M059J (cell line): ENCODE measurements around the gene CAV2. TPM values are rescaled to one million over a fixed set of nuclear protein-coding genes. Genes with fewer than 3 reads are reported as not detected.

Experiments used
- DNase-seq: peaks from one replicate; pipeline ENCODE4 v3.0.0-alpha.2; 2012; ENCODE audit warnings: low read depth
- total RNA-seq: library from RNA; depleted of rRNA; stranded (reverse); fragments of >200 nt; shearing (Covaris generic); gene quantifications from 2 replicates; pipeline ENCODE4 v1.2.3, GENCODE V29; 2014

CAV2 gene
- total RNA-seq, 1 experiment from 2014 or later: 165 TPM

DNA sequence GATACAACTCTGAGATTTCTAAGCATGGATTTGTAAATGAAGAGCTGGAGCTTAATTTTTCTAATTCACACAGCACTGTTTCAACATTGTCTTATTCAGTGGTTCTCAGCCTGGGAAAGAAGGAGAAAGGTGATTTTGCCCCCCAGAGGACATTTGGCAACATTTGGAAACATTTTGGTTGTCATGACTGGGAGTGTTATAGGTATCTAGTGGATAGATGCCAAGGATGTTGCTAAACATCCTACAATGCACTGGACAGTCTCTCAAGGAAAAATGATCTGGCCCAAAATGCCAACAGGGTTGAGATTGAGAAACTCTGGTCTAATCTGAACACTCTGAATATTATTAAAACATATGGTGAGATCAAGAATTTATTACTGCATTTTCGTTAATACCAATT is 3.8 kb upstream of the CAV2 start:
- peak; percentile 57 for DNase-seq

DNA sequence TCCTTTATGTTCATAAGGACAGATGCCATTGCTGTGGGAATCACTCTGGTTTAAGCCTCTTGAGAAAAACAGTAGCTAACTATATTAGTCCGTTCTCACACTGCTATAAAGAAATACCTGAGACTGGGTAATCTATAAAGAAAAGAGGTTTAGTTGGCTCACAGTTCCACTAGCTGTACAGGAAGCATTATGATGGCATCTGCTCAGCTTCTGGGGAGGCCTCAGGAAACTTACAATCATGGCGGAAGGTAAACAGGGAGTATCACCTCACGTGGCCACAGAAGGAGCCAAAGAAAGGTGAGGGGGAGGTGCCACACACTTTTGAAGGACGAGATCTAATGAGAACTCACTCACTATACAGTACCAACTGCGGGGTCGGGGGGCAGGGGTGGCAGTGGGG is 2.9 kb upstream of the CAV2 start:
- no peak for DNase-seq

DNA sequence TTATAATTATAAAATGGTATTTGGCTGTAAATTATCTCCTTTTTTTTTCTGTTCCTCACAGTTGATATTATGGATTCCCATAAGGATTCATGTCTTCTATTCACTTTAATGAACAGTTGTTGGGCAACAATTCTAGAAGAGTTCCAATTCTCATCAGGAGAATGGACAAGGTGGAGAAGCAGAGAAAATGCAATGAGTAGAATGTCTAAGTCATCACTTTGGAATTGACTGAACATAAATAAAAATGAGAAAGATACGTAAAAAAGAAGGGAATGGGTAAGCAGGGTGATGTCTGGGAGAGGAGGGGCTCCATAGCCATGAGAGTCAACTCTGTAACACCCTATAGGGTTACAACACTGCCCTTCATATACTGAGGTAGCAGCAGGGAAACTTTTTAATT is 1.8 kb upstream of the CAV2 start:
- no peak for DNase-seq

DNA sequence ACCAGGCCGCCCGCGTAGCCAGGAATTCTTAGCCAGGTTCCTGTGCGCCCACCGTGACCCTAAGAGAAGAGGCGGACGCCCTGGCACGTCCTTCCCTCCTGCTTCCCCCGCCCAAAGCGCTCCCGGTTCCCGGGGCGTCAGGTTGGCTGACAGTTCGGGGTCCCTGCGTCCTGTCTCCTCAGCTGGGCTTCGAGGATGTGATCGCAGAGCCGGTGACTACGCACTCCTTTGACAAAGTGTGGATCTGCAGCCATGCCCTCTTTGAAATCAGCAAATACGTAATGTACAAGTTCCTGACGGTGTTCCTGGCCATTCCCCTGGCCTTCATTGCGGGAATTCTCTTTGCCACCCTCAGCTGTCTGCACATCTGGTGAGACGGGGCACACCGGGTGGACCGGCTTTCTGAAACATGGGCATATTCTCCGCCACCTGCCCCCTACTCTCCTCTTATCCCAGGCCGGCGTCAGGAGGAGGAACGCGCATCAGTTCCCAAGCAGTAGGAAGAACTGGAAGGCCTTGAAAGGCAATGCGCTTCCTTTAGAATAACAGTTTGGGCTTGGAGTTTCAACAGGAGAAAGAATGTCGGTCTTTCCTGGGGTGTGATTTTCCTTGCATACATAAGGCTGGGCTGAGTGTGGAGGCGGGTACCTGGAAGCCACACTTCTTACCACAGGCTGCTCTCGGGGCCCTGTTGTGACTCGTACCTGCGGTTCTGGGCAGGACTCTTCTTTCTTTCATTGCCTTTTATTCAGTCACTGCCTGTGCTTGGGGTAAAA is 728 bp downstream of the CAV2 start:
- DNase-seq: peak; percentile 89

DNA sequence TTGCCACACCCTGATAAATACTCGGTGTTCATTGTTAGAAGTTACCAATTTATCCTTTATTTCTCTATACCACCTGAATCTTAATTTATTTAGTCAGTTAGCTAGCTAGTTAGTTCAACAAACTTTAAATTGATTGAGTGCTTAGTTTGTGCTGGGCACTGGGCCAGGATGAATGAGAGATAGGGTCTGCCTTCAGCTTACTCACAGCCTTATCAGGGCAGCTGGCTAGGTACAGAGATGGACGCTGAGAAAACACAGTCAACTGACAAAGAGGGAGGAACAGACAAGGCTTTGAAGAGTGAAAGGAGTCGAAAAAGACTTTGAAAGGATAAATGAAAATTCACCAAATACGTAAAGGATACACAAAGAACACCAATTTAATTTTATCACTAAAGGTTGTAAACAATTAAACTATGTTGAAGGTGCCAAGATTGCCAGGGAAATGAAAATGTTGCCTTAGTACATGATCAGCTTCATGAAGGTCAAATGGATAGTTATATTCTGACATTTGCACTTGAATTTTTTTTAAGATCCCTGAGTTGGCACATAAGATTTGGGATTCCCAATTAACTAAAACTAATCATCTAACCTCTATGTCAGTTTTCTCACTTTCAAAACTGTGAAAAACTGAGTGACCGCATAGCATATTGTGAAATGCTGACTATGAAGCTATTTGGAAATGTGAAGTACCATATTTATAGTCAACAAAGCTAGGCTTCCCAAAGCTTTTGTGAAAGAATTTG is 2.1 kb downstream of the CAV2 start:
- DNase-seq: peak; percentile 71

DNA sequence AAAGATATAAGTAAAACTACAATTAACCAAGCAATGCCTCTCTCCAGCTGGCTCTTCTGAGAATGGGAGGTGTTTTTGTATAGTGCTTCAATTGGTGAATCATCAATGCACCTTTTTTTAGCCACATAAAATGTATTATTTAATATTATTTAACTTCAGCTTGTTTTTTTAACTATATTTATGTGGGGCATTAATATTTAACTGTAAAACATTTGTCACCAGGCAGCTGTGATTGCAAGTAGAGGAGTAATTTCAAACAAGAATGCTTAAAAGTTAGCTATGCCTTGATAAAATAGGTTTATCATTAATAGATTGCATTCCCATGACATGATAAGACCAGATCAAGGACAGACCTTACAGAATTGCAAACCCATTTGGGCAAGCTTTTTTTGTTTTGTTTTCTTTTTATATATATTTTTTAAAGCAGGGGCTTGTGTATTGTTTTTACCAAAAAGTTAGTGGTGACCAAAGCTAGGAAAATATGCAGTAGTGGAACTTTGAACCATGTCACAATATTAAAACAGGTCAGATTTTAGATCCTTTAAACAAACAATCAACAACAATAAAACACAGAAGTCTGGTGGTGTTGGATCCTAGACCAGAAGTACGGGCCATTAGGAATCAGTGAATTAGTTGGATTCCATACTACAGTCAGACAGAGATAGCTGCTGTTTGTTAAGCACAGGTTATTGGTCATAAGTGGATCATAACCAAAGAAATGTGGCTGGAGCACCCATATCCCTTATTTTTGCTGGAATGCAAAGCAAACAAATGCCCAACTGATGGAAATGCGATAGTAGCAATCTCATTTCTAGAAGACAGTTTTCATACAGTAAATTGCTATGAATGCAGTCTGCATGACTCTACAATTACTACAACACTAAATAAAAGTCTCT is 2.9 kb downstream of the CAV2 start:
- DNase-seq: no peak

DNA sequence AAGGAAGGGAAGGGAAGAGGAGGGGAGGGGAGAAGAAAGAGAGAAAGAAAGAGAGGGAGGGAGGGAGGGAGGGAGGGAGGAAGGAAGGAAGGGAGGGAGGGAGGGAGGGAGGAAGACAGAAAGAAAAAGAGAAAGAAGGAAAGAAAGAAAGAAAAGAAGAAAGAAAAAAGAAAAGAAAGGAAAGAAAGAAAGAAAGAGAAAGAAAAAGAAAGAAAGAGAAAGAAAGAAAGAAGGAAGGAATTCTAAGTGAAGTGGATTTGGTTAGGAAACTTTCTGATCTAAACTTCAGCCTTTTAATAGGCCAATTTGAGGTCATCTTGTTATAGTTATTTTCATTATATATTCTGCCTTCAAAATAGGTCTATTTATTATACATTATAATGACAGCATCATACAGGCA is 4.3 kb downstream of the CAV2 start:
- DNase-seq: no peak

DNA sequence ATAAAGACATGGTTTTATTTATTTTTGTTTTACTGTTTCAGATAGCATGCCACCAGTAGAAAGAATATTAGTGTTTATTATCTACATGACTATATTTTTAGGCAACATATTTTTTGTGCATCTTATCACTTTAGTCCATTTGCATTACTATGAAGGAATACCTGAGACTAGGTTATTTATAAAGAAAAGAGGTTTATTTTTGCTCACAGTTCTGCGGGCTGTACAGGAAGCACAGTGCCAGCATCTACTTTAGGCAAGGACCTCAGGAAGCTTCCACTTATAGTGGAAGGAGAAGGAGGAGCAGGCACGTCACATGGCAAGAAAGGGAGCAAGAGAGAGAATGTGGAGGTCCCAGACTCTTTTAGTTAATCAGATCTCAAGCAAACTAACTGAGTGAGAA is 5.7 kb downstream of the CAV2 start:
- no peak for DNase-seq

DNA sequence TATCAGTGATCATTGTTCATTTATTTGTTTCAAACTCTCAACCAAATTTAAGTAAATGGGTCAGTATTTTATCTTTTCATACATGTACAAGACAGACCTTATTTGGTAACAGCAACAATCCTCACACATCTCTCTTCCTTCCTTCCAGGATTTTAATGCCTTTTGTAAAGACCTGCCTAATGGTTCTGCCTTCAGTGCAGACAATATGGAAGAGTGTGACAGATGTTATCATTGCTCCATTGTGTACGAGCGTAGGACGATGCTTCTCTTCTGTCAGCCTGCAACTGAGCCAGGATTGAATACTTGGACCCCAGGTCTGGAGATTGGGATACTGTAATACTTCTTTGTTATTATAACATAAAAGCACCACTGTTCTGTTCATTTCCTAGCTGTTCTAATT is 6.3 kb downstream of the CAV2 start:
- no peak for DNase-seq

DNA sequence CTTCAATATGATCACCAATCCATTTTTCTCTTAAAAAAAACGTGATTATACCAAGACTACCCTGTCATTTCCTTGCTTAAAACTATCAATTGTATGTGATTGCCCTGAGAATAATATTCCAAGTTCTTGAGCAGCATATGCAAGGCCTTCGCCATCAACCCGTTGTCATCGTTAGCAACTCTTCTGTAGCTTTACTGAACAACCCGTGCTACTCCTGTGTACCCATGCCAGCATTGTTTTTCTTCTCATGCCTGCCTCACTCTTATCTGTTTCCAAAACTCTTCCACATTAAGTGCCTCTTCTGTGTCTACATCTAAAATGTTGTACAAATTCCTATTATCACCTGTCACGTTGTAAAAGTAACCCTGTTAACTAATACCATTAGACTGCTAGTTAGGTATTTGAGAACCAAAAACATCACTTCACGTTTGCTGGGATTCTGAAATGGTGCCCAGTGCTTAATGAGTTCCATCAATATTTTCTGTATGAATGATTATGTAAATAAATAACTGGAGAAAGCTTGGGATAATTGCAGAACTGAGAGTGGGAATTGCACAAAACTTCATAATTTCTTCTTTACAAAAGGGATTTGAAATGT is 10.5 kb downstream of the CAV2 start:
- no peak for DNase-seq

DNA sequence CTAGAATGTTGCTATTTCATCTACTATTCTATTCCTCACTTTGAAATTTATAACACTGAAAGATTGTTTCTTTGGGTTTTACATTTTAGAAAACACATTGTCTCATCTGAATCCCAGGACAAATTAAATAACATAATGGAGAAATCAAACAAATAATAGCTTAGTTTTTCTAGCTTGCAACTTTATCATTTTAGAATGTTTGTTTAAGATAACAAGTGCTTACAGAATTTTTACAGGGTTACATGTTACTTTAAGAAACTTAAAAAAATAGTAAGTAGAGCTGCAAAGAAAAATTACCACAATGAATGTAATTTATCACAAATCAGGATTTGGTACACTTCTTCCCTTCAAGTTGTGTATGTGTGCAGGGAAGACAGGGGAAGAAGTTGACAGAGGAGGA is 11.3 kb downstream of the CAV2 start:
- DNase-seq: no peak

DNA sequence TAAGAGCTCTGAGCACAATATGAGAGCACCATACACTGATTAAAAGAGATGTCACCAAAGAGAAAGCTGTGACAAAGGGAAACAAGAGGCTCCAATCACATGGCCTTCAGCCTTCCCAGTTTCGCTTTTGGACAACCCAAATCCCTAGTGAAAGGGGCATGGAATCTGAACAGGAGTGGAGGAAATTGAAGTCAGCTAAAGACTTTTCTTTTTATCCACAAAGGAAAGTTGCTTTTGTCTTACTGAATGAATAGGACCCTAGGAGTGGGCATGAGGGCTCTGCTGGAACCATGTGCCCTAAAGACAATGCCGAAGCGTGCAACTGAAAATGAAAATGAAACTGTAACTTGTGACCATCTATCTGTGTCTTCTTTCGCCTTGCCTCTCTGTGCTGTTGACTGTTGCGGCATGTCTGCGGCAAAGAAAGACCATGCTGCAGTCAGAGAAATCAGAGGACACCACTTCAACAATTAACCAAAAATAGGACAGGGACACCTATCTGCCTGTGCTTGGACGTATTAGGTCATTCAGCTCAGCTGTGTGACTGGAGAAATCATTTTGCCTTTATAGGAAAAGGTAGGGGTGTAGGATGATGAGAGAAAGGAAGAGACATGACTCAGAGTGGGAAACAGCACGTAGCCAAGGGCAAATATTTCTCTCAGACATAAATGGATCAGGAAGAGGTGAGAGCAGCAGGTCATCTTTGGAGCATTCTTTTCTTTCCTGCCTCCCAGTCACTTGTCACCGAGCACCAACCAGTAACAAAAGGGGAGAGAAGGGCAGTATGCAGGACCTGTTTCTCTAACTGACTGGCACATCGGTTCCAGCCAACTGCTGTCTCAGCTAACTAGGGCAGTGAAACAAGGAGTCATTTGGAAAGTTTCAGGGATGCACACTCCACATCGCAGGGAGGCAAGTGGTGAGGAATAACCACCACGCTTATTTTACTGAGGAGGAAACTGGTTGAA is 12.3 kb downstream of the CAV2 start:
- peak; percentile 98 for DNase-seq

DNA sequence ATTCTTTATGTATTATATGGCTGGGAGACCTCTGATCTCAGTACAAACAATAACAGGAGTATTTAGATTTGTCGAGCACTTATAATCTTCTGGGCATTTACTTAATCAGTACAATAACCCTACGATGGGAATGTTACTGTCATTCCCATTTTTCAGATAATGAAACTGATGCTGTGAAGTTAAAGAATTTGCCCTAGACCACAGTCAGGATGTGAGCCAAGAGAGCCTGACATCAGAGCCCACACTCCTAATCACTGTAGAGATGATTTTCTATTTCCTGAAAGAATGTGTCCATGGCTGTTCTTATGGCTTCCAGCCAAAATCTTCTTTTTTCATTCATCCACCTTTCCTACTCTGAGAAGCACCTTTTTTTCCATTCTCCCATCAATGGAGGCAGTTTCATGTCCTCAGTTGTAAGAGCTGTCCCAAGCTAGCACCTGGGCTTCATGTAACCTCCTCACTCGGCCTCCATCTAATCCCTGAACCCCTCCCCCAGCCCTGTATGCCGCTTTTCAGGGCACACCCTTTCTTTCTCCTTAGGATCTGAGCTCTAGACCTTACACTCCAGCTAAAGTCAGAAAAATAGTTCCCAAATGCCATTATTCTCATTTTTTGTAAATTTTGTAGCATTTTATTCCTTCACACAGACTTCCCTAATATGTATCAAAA is 13.1 kb downstream of the CAV2 start:
- DNase-seq: peak; percentile 86

DNA sequence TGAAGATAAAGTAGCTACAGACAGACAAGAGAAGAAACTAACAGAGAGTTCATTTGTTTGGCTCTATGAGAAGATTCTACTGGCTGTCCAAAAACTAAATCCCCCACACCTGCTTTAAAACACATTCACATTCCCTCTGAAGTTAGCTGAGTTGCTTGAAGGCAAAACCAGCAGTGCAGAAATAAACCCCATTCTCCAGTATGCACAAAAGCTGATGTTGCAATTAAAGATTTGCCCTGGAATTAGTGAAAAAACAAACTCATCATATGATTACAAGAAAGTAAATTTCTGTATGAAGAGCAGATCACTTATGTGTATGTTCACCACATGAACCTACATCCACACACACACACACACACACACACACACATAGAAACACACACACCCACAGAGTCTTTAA is 16.0 kb downstream of the CAV2 start:
- DNase-seq: no peak

DNA sequence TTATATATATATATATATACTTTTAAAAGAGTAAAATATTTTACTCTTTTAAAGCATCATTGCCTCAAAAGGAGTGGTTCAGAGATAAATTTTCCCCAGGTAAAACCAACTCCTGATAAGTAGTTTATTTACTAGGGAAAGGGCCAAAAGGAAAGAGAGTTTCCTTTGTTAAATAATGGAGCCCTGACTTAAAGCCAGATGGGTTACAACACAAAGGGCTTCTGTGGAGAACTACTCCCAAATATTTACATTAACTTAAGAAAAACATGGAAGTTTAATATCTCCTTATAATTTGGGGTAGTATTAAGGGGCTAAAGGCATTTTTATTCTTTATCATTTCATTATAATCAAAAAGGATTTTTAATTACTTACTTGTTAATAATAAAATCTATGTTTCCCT is 16.8 kb downstream of the CAV2 start:
- no peak for DNase-seq

DNA sequence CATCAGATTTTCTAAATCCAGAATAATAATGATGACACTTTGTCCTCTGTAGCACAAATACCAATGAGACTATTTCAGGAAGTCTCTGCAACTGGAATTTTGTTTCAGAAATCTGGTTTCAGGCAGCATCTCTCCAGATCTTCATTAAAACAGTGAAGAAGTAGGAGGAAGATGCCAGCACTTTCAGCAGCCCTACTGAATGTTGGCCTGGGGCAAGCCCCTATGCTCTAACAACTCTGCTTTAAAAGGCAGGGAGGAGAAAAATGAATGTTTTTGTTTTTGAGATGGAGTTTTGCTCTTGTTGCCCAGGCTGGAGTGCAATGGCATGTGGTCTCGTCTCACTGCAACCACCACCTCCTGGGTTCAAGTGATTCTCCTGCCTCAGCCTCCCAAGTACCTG is 18.1 kb downstream of the CAV2 start:
- no peak for DNase-seq

DNA sequence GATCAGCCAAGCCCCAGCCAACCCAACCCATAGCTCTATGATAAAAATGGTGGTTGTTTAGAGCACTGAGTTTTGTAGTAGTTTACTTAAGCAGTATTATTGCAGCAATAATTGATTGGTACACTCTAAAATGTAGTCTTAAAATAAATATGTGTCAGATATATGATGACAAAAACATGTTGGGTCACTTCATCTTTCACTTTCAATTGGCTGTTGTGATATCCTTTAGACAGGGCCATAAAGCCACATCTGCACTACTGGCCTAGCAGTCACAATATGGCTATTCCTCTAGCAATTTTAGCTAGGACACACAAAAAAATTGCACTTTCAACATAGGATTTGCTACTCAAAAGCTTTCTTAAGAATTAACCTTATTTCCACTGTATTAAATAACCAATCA is 19.4 kb downstream of the CAV2 start:
- DNase-seq: no peak

DNA sequence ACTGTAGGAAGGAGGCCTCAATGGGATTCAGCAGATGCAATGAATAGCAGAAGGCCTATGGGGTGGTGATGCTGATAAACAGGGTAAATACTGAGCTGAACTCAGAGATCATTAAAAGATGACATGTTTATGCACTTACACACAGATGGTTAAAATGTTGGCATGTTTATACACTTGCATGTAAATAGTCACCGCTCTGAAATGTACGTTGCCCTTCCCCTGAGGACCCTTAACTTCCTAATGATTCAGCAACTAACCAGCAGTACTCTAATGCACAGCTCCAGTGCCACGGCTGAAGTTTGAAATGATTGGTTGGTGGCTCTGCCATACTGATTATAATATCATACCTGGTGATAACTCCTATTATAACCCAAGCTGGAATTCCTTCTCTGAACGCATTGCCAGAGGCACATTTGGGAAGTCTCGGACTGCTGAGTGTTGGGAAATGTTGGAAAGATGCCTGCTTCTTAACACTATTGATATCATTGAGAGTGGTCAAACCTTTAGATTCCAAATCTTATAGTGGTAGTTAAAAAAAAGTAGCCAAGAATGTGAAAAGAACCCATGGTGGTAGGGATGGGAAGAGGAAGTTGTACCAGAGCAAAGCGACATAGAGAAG is 21.6 kb downstream of the CAV2 start:
- no peak for DNase-seq

DNA sequence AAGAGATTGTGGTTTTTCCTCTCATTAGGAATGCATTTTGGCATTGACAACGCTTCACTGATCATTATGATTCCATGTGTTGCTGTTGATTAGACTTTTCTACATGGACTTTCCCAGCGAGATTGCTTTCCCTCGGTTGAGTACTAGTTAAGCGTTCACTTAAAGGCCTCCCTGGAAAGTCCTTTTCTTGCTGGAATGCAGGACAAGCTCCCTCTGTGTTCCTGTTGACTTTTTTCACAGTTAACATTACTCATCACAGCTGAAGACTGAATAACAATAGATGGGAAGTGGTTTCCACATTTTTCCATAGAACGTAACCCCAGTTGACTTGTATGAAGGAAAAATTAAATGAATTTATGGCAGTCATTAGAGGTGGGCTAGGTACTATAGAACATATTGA is 22.7 kb downstream of the CAV2 start:
- DNase-seq: peak; percentile 95

DNA sequence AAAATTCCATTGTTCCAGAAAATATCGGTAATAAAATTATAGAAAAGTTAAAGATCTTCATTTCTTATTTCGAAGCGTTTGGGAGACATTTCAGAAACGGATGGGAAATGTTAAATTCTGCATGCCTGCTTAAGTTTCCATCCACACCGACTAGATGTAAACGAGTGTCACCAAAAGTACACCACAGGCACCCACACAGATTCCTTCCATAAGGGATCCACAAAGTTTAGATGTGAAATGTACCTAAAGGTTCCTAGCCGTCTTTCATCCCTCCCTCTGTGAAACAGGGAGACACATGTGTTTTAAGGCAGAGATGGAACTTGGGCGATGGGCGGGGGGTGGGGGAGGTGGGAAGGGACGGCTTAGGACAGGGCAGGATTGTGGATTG is 24.7 kb downstream of the CAV2 start:
- DNase-seq: no peak
